Measurements from ENCODE around the gene TRIM33.

GRCh38 chr1:114427612-114428011 is 83.4 kb downstream of the TRIM33 start:
- TF ChIP-seq, protein P1, sequence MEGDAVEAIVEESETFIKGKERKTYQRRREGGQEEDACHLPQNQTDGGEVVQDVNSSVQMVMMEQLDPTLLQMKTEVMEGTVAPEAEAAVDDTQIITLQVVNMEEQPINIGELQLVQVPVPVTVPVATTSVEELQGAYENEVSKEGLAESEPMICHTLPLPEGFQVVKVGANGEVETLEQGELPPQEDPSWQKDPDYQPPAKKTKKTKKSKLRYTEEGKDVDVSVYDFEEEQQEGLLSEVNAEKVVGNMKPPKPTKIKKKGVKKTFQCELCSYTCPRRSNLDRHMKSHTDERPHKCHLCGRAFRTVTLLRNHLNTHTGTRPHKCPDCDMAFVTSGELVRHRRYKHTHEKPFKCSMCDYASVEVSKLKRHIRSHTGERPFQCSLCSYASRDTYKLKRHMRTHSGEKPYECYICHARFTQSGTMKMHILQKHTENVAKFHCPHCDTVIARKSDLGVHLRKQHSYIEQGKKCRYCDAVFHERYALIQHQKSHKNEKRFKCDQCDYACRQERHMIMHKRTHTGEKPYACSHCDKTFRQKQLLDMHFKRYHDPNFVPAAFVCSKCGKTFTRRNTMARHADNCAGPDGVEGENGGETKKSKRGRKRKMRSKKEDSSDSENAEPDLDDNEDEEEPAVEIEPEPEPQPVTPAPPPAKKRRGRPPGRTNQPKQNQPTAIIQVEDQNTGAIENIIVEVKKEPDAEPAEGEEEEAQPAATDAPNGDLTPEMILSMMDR (IDR thresholded peaks at IDR 0.05): no peak
- no peak for TF ChIP-seq POLR2A (IDR thresholded peaks at IDR 0.05)
